ENCODE measurements around the gene CD248. TPM values are rescaled to one million over a fixed set of nuclear protein-coding genes. Genes with fewer than 3 reads are reported as not detected.

The CD248 gene
- total and polyA plus RNA-seq, 2 donors (not counting 1 experiment from before 2014, with no cell fraction given) = 0.40 to 0.96 TPM

DNA sequence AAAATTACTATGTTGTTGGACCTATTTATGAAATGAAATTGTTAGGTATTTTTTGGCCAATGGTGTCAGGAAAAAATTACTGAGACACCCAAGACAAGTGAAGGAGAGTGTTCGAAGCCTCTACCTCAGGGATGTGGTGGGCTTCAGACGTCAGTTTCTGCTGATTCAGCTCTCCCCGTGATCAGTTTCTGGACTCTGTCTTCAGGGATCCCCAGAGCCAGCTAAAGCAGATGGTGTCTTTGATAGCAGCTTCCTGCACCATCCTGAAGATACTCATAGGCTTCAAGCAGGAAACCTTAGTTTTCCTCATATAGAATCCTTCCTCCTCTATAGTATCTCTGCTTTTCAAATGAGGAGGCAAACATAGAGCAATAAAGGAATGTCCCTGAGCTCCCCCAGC is 7.4 kb downstream of the CD248 start:
- Histone ChIP-seq H3K4me3 (ENCODE audit: control extremely low read depth in 1 of 5, extremely low read depth in 1 of 5, insufficient read depth in 1 of 5, low read depth in 2 of 5, low read length in 4 of 5) (no peak overlapping the region), H3K9ac (ENCODE audit: low read length) (no peak overlapping the region), H3K79me2 (ENCODE audit: control insufficient read depth, insufficient read depth, low read length) (no peaks in the 10 kb centered on the region), H3K4me2 (replicated peaks; ENCODE audit: low read depth, low read length, poor library complexity, severe bottlenecking) (no peak overlapping the region), H4K20me1 (ENCODE audit: control insufficient read depth, insufficient read depth, low read length, poor library complexity, severe bottlenecking) (no peaks in the 10 kb centered on the region), H3K27ac (ENCODE audit: low read length in 2 of 2) (no peak overlapping the region), H3K9me3 (ENCODE audit: control extremely low read depth in 1 of 3, control insufficient read depth in 2 of 3, insufficient read depth in 1 of 3, low read length in 2 of 3) (no peaks in the 10 kb centered on the region), H2AFZ (ENCODE audit: insufficient read depth, low read depth, low read length, poor library complexity, severe bottlenecking) (no peak overlapping the region), H3K27me3 (replicated peaks in 1 of 4; ENCODE audit: control extremely low read depth in 1 of 4, control insufficient read depth in 3 of 4, insufficient read depth in 4 of 4, low read length in 3 of 4) (no peaks in the 10 kb centered on the region), H3K36me3 (replicated peaks in 1 of 2; ENCODE audit: control extremely low read depth in 1 of 2, control insufficient read depth in 1 of 2, extremely low read depth in 1 of 2, insufficient read depth in 2 of 2, low read length in 1 of 2) (no peaks in the 10 kb centered on the region), H3K4me1 (ENCODE audit: control insufficient read depth in 2 of 2, insufficient read depth in 2 of 2, low read length in 2 of 2) (peaks cover 10 to 19% of the 10 kb centered on the region in 2 donors)
- no peak for DNase-seq
- TF ChIP-seq, protein P1, sequence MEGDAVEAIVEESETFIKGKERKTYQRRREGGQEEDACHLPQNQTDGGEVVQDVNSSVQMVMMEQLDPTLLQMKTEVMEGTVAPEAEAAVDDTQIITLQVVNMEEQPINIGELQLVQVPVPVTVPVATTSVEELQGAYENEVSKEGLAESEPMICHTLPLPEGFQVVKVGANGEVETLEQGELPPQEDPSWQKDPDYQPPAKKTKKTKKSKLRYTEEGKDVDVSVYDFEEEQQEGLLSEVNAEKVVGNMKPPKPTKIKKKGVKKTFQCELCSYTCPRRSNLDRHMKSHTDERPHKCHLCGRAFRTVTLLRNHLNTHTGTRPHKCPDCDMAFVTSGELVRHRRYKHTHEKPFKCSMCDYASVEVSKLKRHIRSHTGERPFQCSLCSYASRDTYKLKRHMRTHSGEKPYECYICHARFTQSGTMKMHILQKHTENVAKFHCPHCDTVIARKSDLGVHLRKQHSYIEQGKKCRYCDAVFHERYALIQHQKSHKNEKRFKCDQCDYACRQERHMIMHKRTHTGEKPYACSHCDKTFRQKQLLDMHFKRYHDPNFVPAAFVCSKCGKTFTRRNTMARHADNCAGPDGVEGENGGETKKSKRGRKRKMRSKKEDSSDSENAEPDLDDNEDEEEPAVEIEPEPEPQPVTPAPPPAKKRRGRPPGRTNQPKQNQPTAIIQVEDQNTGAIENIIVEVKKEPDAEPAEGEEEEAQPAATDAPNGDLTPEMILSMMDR (IDR thresholded peaks at IDR 0.05) = no peak
- TF ChIP-seq EZH2 (IDR thresholded peaks at IDR 0.05; ENCODE audit: borderline replicate concordance, insufficient read depth, low read depth, low read length, poor library complexity, severe bottlenecking) = no peak
- ChIA-PET POLR2A (no interaction called here), CTCF (interaction anchor here (0.6 to 6.3 kb wide), 7 partner anchors 8 to 80 kb away, joined by 3 to 101 read pairs (median 13); no protein-coding TSS in a partner anchor)
- WGBS (ENCODE audit: insufficient coverage) = 69% methylated on average over 3 of the region's 3 CpGs
- no peak for ATAC-seq (ENCODE audit: low read depth)
- Mint-ChIP-seq H3K4me1 (peaks cover 21% of the 10 kb centered on the region), H3K9me3 (ENCODE audit: insufficient read depth) (no peaks in the 10 kb centered on the region), H3K4me3 (no peak overlapping the region), H3K27ac (peak overlapping the region; percentile 26), H3K27me3 (peaks cover 9% of the 10 kb centered on the region)
- intact Hi-C loops (cut with micrococcal nuclease) = no loop called here

DNA sequence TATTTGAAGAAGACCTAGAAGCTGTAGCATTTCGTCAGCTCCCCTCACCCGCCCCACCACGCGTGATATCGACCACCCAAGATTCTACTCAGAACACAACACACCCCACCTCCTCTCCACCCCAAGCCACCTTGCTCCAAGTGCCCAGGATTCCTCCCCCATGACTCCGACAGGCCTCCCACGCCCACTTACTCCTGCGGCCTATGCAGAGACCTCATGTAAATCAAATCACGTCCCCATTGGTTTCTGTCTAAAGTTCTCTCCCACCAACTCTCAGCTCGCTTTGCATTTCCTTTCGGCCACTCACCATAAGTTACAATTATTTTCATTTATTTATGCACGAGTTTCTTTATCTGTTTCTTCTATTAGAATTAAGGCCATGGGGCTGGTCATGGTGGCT is 14.2 kb downstream of the CD248 start:
- ATAC-seq (ENCODE audit: low read depth) = no peak
- ChIA-PET CTCF (interaction anchor here (1.4 kb wide), 1 partner anchor 9 kb away, joined by 6 read pairs; no protein-coding TSS in a partner anchor), POLR2A (no interaction called here)
- Histone ChIP-seq H2AFZ (ENCODE audit: insufficient read depth, low read depth, low read length, poor library complexity, severe bottlenecking) (no peak overlapping the region), H4K20me1 (ENCODE audit: control insufficient read depth, insufficient read depth, low read length, poor library complexity, severe bottlenecking) (no peaks in the 10 kb centered on the region), H3K4me2 (replicated peaks; ENCODE audit: low read depth, low read length, poor library complexity, severe bottlenecking) (no peak overlapping the region), H3K4me3 (ENCODE audit: control extremely low read depth in 1 of 5, extremely low read depth in 1 of 5, insufficient read depth in 1 of 5, low read depth in 2 of 5, low read length in 4 of 5) (no peak overlapping the region), H3K27ac (ENCODE audit: low read length in 2 of 2) (no peak overlapping the region), H3K4me1 (ENCODE audit: control insufficient read depth in 2 of 2, insufficient read depth in 2 of 2, low read length in 2 of 2) (no peaks in the 10 kb centered on the region), H3K36me3 (replicated peaks in 1 of 2; ENCODE audit: control extremely low read depth in 1 of 2, control insufficient read depth in 1 of 2, extremely low read depth in 1 of 2, insufficient read depth in 2 of 2, low read length in 1 of 2) (no peaks in the 10 kb centered on the region), H3K9ac (ENCODE audit: low read length) (no peak overlapping the region), H3K79me2 (ENCODE audit: control insufficient read depth, insufficient read depth, low read length) (no peaks in the 10 kb centered on the region), H3K27me3 (replicated peaks in 1 of 4; ENCODE audit: control extremely low read depth in 1 of 4, control insufficient read depth in 3 of 4, insufficient read depth in 4 of 4, low read length in 3 of 4) (no peaks in the 10 kb centered on the region), H3K9me3 (ENCODE audit: control extremely low read depth in 1 of 3, control insufficient read depth in 2 of 3, insufficient read depth in 1 of 3, low read length in 2 of 3) (no peaks in the 10 kb centered on the region)
- WGBS (ENCODE audit: insufficient coverage) = 93% methylated on average over 9 of the region's 12 CpGs
- TF ChIP-seq EZH2 (IDR thresholded peaks at IDR 0.05; ENCODE audit: borderline replicate concordance, insufficient read depth, low read depth, low read length, poor library complexity, severe bottlenecking) = no peak
- TF ChIP-seq, protein P1 (IDR thresholded peaks at IDR 0.05) = no peak
- DNase-seq = no peak
- Mint-ChIP-seq H3K4me1 (no peaks in the 10 kb centered on the region), H3K27ac (no peak overlapping the region), H3K9me3 (ENCODE audit: insufficient read depth) (no peaks in the 10 kb centered on the region), H3K4me3 (no peak overlapping the region), H3K27me3 (peaks cover 13% of the 10 kb centered on the region)
- intact Hi-C loops (cut with micrococcal nuclease) = no loop called here
